H1 (cell line): ENCODE measurements around the gene ZDHHC19. TPM values are rescaled to one million over a fixed set of nuclear protein-coding genes. Genes with fewer than 3 reads are reported as not detected.

Experiments
- CTCF ChIA-PET: fragments of 300-600 bp; sonication (Branson Sonifier 250); formaldehyde crosslinking; loops from one replicate; lab custom pipeline; 2021; ENCODE audit not compliant: partially characterized antibody; lab: Charles Lee
- POLR2A ChIA-PET: fragments of 300-600 bp; sonication (Branson Sonifier 250); formaldehyde crosslinking; loops from one replicate; lab custom pipeline; 2021; ENCODE audit warnings: inconsistent platforms; ENCODE audit not compliant: partially characterized antibody; lab: Charles Lee
- DNase-seq, 2 experiments: peaks; one replicate each; pipeline versions ENCODE4 v3.0.0 to v3.0.0-alpha.2; 2010 to 2022; ENCODE audit warnings: low spot score in 2 of 2, low read depth in 1 of 2, mixed read lengths in 1 of 2
- FAIRE-seq: peaks from 2 replicates; lab custom pipeline; 2011; peaks lifted over from hg19 to GRCh38; lab: Jason Lieb, UNC
- H2AFZ ChIP-seq: 2 replicates; pipeline ENCODE4 v1.8.1; 2012; ENCODE audit warnings: low read length, inconsistent platforms
- H2AK5ac ChIP-seq: 2 replicates; pipeline ENCODE4 v1.6.1; 2013; ENCODE audit warnings: low read depth, low read length
- H2BK120ac ChIP-seq: replicated peaks from 2 replicates; pipeline ENCODE3; 2013; ENCODE audit warnings: low read depth, low read length, inconsistent platforms
- H2BK12ac ChIP-seq: 2 replicates; pipeline ENCODE4 v1.6.1; 2013; ENCODE audit warnings: low read depth, low read length
- H2BK15ac ChIP-seq: 2 replicates; pipeline ENCODE4 v1.6.1; 2013; ENCODE audit warnings: low read length
- H2BK20ac ChIP-seq: 2 replicates; pipeline ENCODE4 v1.6.1; 2013; ENCODE audit warnings: low read length
- H2BK5ac ChIP-seq: 2 replicates; pipeline ENCODE4 v1.6.1; 2013; ENCODE audit warnings: low read depth, low read length
- H3K14ac ChIP-seq: 2 replicates; pipeline ENCODE4 v1.6.1; 2013; ENCODE audit warnings: inconsistent platforms; ENCODE audit not compliant: insufficient read length
- H3K18ac ChIP-seq: 2 replicates; pipeline ENCODE4 v1.6.1; 2013; ENCODE audit warnings: low read length; ENCODE audit errors: extremely low read depth
- H3K23ac ChIP-seq: 2 replicates; pipeline ENCODE4 v1.6.1; 2013; ENCODE audit warnings: inconsistent platforms; ENCODE audit not compliant: insufficient read length
- H3K23me2 ChIP-seq: 2 replicates; pipeline ENCODE4 v1.6.1; 2013; ENCODE audit warnings: low read depth, low read length
- H3K27ac ChIP-seq: 2 replicates; pipeline ENCODE4 v1.6.1; 2011; ENCODE audit warnings: low read depth, low read length, inconsistent platforms
- H3K27me3 ChIP-seq, 4 experiments: replicated peaks in 1 of 4; 1 replicate in 1 of 4; 2 replicates in 3 of 4; pipeline versions ENCODE4 v1.6.1 to v1.8.1; 2011 to 2013; ENCODE audit warnings: low read length in 3 of 4, mild to moderate bottlenecking in 3 of 4, inconsistent platforms in 2 of 4, mixed read lengths in 2 of 4, moderate library complexity in 1 of 4; ENCODE audit not compliant: control insufficient read depth in 3 of 4, insufficient read depth in 3 of 4; ENCODE audit errors: extremely low read depth in 1 of 4
- H3K36me3 ChIP-seq, 4 experiments: 2 replicates each; pipeline versions ENCODE4 v1.6.1 to v1.8.1; 2011 to 2013; ENCODE audit warnings: mild to moderate bottlenecking in 4 of 4, low read length in 3 of 4, moderate library complexity in 2 of 4, control low read depth in 1 of 4, inconsistent platforms in 1 of 4; ENCODE audit not compliant: insufficient read depth in 4 of 4, control insufficient read depth in 2 of 4
- H3K4ac ChIP-seq: replicated peaks from 2 replicates; pipeline ENCODE3; 2013; ENCODE audit warnings: low read length, low read depth, mixed read lengths, inconsistent platforms; ENCODE audit not compliant: insufficient read length
- H3K4me1 ChIP-seq, 4 experiments: replicated peaks in 1 of 4; 1 replicate in 1 of 4; 2 replicates in 3 of 4; pipeline versions ENCODE4 v1.6.1 to v1.8.1; 2011 to 2013; ENCODE audit warnings: low read length in 3 of 4, inconsistent platforms in 2 of 4, mixed read lengths in 1 of 4; ENCODE audit not compliant: insufficient read depth in 4 of 4, control insufficient read depth in 3 of 4
- H3K4me2 ChIP-seq, 2 experiments: 2 replicates each; pipeline versions ENCODE4 v1.6.1 to v1.8.1; 2011 to 2013; ENCODE audit warnings: low read depth in 2 of 2, low read length in 2 of 2, control low read depth in 1 of 2, inconsistent platforms in 1 of 2, mild to moderate bottlenecking in 1 of 2; ENCODE audit not compliant: insufficient read depth in 1 of 2
- H3K4me3 ChIP-seq, 4 experiments: fragments of 200-600, 300-600 bp in 1 of 4; sonication (generic), shearing (Covaris generic), sonication (Bioruptor Twin) in 1 of 4; 2 replicates each; pipeline versions ENCODE4 v1.5.1 to v1.8.1; 2011 to 2016; ENCODE audit warnings: low read length in 4 of 4, low read depth in 3 of 4, control low read depth in 2 of 4, inconsistent platforms in 2 of 4, mild to moderate bottlenecking in 2 of 4, mixed read lengths in 1 of 4, moderate library complexity in 1 of 4; ENCODE audit not compliant: insufficient read depth in 2 of 4; ENCODE audit errors: extremely low read depth in 1 of 4
- H3K56ac ChIP-seq: replicated peaks from 2 replicates; pipeline ENCODE3; 2013; ENCODE audit warnings: low read depth, mild to moderate bottlenecking, mixed read lengths, low read length, inconsistent platforms; ENCODE audit not compliant: insufficient read length
- H3K79me1 ChIP-seq: 2 replicates; pipeline ENCODE4 v1.6.1; 2013; ENCODE audit warnings: low read depth, low read length, control low read depth
- H3K79me2 ChIP-seq, 2 experiments: 2 replicates each; pipeline versions ENCODE4 v1.6.1 to v1.8.1; 2012 to 2013; ENCODE audit warnings: low read length in 2 of 2, mild to moderate bottlenecking in 2 of 2, inconsistent platforms in 1 of 2; ENCODE audit not compliant: insufficient read depth in 2 of 2, control insufficient read depth in 1 of 2
- H3K9ac ChIP-seq, 4 experiments: replicated peaks in 1 of 4; 1 replicate in 1 of 4; 2 replicates in 3 of 4; pipeline versions ENCODE4 v1.6.1 to v1.8.1; 2011 to 2013; ENCODE audit warnings: low read depth in 3 of 4, low read length in 3 of 4, control low read depth in 2 of 4, mild to moderate bottlenecking in 2 of 4, moderate library complexity in 2 of 4, inconsistent platforms in 1 of 4; ENCODE audit errors: extremely low read depth in 1 of 4
- H3K9me3 ChIP-seq, 2 experiments: 2 replicates each; pipeline versions ENCODE4 v1.6.1 to v1.8.1; 2012 to 2013; ENCODE audit warnings: mild to moderate bottlenecking in 2 of 2, moderate library complexity in 2 of 2, control low read depth in 1 of 2, inconsistent platforms in 1 of 2, low read depth in 1 of 2, low read length in 1 of 2, mixed read lengths in 1 of 2; ENCODE audit not compliant: insufficient read depth in 2 of 2
- H4K20me1 ChIP-seq, 2 experiments: replicated peaks in 1 of 2; 2 replicates each; pipeline versions ENCODE3 to v1.8.1; 2011 to 2013; ENCODE audit warnings: inconsistent platforms in 2 of 2, low read length in 2 of 2, mild to moderate bottlenecking in 1 of 2; ENCODE audit not compliant: insufficient read depth in 2 of 2, control insufficient read depth in 1 of 2
- H4K5ac ChIP-seq: 2 replicates; pipeline ENCODE4 v1.6.1; 2013; ENCODE audit warnings: low read length, low read depth, mixed read lengths, inconsistent platforms; ENCODE audit not compliant: insufficient read length
- H4K8ac ChIP-seq: 2 replicates; pipeline ENCODE4 v1.8.0; 2013; ENCODE audit warnings: mild to moderate bottlenecking, moderate library complexity, low read length, inconsistent platforms; ENCODE audit not compliant: insufficient read depth; ENCODE audit errors: extremely low read depth
- H4K91ac ChIP-seq: replicated peaks from 2 replicates; pipeline ENCODE3; 2013; ENCODE audit warnings: low read length, mixed read lengths, inconsistent platforms; ENCODE audit not compliant: insufficient read length
- CHD1 ChIP-seq: IDR thresholded peaks from 2 replicates; pipeline ENCODE4 v1.6.1; 2012; ENCODE audit warnings: low read depth, low read length, improper control_type of control experiment
- CREB1 ChIP-seq: IDR thresholded peaks from 2 replicates; pipeline ENCODE4 v1.6.1; 2012; ENCODE audit warnings: inconsistent platforms
- E2F6 ChIP-seq: IDR thresholded peaks from 2 replicates; pipeline ENCODE4 v1.6.1; 2012; ENCODE audit warnings: inconsistent platforms
- HDAC6 ChIP-seq: IDR thresholded peaks from one replicate; pipeline ENCODE4 v1.7.1; 2012; ENCODE audit warnings: low read depth, mild to moderate bottlenecking, inconsistent platforms, low read length, moderate library complexity
- POLR2AphosphoS5 ChIP-seq: IDR thresholded peaks from 2 replicates; pipeline ENCODE4 v1.6.1; 2011; ENCODE audit warnings: low read depth, low read length
- SP1 ChIP-seq: IDR thresholded peaks from 2 replicates; pipeline ENCODE4 v1.6.1; 2011; ENCODE audit warnings: low read depth, low read length
- WGBS, 2 experiments: shearing (Covaris generic) in 1 of 2; methylation state at CpG; one replicate each; pipeline versions ENCODE4 v1.1.6 to v1.1.7; 2013 to 2015; ENCODE audit warnings: low lambda C conversion rate in 2 of 2, mixed read lengths in 2 of 2, inconsistent platforms in 1 of 2, low coverage in 1 of 2, missing lambda C conversion rate in 1 of 2; ENCODE audit not compliant: insufficient replicate concordance in 2 of 2, insufficient coverage in 1 of 2, insufficient read length in 1 of 2; ENCODE audit errors: extremely low coverage in 1 of 2, missing lambda C conversion rate in 1 of 2; 5-methylcytosine and 5-hydroxymethylcytosine counted together
- polyA plus RNA-seq, 7 experiments: library from polyadenylated mRNA; depleted of rRNA in 3 of 7; stranded (reverse) in 5 of 7; unstranded in 2 of 7; fragments of >200 nt in 5 of 7; fragments of 200-250 nt in 2 of 7; gene quantifications; 1 replicate in 5 of 7; 2 replicates in 1 of 7; 4 replicates in 1 of 7; pipeline versions ENCODE4 v1.2.1 to v1.2.3, GENCODE V29; 2011 to 2013; ENCODE audit warnings: missing spikeins in 2 of 7, mixed read lengths in 2 of 7
- total RNA-seq: library from RNA; stranded (reverse); fragmentation: NEBNext Ultra II Directional; extraction: Animal tissue kit (Norgen Biotek cat#: 25700); gene quantifications from 2 replicates; pipeline ENCODE4 v1.2.1, GENCODE V29; 2021

ZDHHC19 gene
- total and polyA plus RNA-seq, 2 of the 8 experiments (the other 6 are each of a cell fraction or from before 2014, with no cell fraction given) = 2.5 to 4.1 TPM

- H4K8ac ChIP-seq = no peak overlapping the region
- TF ChIP-seq E2F6 (no peak), CHD1 (no peak), POLR2AphosphoS5 (no peak), SP1 (no peak), HDAC6 (no peak), CREB1 (no peak)
- no peak overlapping the region for H3K4me2 ChIP-seq
- CTCF ChIA-PET = interaction anchor here (0.9 to 1.2 kb wide), 4 partner anchors 12 to 282 kb away, joined by 3 to 4 read pairs (median 4); no protein-coding TSS in a partner anchor
- no peak for DNase-seq
- POLR2A ChIA-PET = interaction anchor here (1.0 kb wide), 1 partner anchor 42 kb away, joined by 3 read pairs; no protein-coding TSS in a partner anchor
- H3K27me3 ChIP-seq = no peaks in the 10 kb centered on the region
- H3K36me3 ChIP-seq = peaks cover 0 to 34% (median 14%) of the 10 kb centered on the region in 4 experiments; a peak in 6 of 8 replicates
- H3K9me3 ChIP-seq = peaks cover 0 to 4% of the 10 kb centered on the region in 2 experiments; a peak in 1 of 4 replicates
- no peak overlapping the region for H2BK15ac ChIP-seq
- no peaks in the 10 kb centered on the region for H3K79me2 ChIP-seq
- H2BK120ac ChIP-seq = no peak overlapping the region
- no peak for FAIRE-seq
- no peak overlapping the region for H3K27ac ChIP-seq
- no peak overlapping the region for H3K56ac ChIP-seq
- no peak overlapping the region for H2BK5ac ChIP-seq
- no peak overlapping the region for H4K5ac ChIP-seq
- no peak overlapping the region for H3K14ac ChIP-seq
- no peaks in the 10 kb centered on the region for H3K23me2 ChIP-seq
- H2AFZ ChIP-seq = no peak overlapping the region
- H4K20me1 ChIP-seq = no peaks in the 10 kb centered on the region
- no peaks in the 10 kb centered on the region for H3K79me1 ChIP-seq
- no peak overlapping the region for H3K4me3 ChIP-seq
- no peak overlapping the region for H3K18ac ChIP-seq
- peaks cover 0 to 3% (median under 1%) of the 10 kb centered on the region in 4 experiments; a peak in 3 of 7 replicates for H3K4me1 ChIP-seq
- H4K91ac ChIP-seq = no peak overlapping the region
- H3K4ac ChIP-seq = no peak overlapping the region
- H2BK20ac ChIP-seq = no peak overlapping the region
- no peak overlapping the region for H2AK5ac ChIP-seq
- 99% methylated on average over 4 of the region's 4 CpGs; no CpG with 5 or more reads in 1 of the 2 experiments for WGBS, 2 experiments
- H3K9ac ChIP-seq = no peak overlapping the region
- no peak overlapping the region for H2BK12ac ChIP-seq
- H3K23ac ChIP-seq = no peak overlapping the region
These were observed 29.2 kb upstream of the ZDHHC19 start for GRCh38 chr3:196240424-196240823.
